ENCODE measurements around the gene RALGDS.

The RALGDS gene

DNA sequence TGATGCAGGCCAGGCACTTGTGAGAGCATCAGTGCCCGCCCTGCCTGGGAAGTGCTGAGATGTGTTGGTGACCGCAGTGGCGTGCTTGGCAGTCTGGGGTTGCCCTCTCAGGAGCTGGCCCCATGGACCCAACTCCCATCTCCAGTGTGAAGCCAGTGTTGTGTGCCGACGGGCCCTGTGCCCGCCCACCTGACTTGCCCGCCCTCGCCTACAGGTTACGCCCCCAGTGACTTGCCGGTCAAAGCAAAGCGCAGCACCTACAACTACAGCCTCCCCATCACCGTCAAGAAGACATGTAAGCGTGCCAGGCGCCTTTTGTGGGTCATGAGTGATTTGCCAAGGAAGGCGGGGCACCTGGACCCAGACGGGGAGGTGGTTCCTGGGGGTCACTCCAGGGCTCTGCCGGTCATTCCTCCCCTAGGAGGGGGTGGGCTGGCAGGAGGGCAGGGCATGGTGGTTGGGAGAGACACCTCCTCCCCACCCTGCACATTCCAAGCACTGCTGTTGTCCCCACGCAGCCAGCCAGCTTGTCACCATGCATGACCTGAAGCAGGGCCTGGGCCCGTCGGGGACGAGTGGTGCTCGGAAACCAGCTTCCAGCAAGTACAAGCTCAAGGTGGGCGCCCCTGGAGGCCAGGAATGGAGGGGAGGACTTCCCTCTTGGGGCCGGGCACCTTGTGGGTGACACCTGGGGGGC, 66.7 kb downstream of the RALGDS start:
- TF ChIP-seq, protein P1, sequence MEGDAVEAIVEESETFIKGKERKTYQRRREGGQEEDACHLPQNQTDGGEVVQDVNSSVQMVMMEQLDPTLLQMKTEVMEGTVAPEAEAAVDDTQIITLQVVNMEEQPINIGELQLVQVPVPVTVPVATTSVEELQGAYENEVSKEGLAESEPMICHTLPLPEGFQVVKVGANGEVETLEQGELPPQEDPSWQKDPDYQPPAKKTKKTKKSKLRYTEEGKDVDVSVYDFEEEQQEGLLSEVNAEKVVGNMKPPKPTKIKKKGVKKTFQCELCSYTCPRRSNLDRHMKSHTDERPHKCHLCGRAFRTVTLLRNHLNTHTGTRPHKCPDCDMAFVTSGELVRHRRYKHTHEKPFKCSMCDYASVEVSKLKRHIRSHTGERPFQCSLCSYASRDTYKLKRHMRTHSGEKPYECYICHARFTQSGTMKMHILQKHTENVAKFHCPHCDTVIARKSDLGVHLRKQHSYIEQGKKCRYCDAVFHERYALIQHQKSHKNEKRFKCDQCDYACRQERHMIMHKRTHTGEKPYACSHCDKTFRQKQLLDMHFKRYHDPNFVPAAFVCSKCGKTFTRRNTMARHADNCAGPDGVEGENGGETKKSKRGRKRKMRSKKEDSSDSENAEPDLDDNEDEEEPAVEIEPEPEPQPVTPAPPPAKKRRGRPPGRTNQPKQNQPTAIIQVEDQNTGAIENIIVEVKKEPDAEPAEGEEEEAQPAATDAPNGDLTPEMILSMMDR (IDR thresholded peaks at IDR 0.05; ENCODE audit: low read depth, low read length), result no peak

DNA sequence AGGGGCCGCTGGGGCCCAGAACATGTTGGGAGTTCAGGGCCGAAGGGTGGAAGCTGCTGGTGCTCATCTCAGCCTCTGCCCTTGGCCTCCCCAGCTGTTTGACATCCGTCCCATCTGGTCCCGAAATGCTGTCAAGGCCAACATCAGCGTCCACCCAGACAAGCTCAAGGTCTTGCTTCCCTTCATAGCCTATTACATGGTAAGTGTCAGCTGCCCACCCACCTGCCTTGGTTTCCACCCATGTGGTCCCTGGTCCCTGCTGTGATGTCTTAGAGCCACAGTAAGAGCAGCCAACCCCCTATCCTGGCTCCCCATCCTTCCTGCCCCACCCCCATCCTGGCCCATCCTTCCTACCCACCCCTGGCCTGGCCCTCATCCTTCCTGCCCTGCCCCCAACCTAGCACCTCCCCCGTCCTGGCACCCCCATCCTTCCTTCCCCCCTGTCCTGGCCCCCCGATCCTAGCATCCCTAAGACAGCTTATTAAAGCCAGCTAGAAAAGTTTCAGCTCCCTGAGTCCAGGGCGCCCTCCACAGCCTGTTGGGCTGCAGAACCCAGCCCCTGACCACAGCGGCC, 69.0 kb downstream of the RALGDS start:
- TF ChIP-seq, protein P1 (IDR thresholded peaks at IDR 0.05; ENCODE audit: low read depth, low read length), result no peak
- no peak for DNase-seq (ENCODE audit: extremely low read depth, low read depth)

More for the DNA sequence above, 66.7 kb downstream of the RALGDS start:
- no peak for DNase-seq (ENCODE audit: extremely low read depth, low read depth)

DNA sequence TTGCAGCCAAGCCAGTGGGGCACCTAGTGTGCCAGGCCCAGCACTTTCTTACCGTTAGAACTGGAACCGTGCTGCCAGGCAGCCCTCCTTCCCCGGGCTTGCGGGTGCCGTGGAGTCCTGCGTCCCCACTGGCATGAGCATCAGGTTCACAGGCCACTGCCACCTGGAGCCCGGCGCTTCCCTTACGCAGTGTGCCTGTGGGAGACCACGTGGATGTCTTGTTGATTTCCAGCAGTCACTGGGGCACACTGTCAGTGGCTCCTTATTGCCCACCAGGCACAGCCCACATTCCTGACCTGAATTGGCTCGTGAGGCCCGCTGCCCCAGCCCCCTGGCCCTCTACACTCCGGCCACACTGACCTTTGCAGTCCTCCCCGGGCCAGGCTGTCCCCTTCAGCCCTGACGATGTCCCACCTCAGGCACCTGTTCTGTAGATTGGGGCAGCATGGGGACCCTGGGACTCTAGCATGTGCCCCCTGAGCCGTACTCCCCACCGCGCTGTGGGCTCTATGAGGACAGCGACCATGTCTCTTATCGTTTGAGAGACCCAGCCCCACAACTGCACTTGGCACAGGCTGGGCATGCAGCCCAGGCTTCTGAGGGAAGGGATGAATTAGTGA, 69.6 kb downstream of the RALGDS start:
- no peak for DNase-seq (ENCODE audit: extremely low read depth, low read depth)
- TF ChIP-seq, protein P1 (IDR thresholded peaks at IDR 0.05; ENCODE audit: low read depth, low read length), result no peak

DNA sequence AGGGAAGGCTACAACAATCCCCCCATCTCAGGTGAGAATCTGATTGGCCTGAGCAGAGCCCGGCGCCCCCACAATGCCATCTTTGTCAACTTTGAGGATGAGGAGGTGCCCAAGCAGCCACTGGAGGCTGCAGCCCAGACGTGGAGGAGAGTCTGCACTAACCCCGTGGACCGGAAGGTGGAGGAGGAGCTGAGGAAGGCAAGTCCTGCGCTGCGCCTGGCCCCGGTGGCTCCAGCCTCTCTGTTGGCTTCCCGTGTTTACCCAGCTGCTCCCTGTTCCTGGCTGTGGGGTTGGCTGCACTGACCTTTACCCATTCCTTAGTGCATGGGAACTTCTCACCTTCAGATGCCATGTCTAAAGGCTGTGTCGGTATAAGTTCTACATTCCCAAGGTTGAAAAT, 70.3 kb downstream of the RALGDS start:
- DNase-seq (ENCODE audit: extremely low read depth, low read depth), result no peak
- TF ChIP-seq, protein P1 (IDR thresholded peaks at IDR 0.05; ENCODE audit: low read depth, low read length), result no peak

DNA sequence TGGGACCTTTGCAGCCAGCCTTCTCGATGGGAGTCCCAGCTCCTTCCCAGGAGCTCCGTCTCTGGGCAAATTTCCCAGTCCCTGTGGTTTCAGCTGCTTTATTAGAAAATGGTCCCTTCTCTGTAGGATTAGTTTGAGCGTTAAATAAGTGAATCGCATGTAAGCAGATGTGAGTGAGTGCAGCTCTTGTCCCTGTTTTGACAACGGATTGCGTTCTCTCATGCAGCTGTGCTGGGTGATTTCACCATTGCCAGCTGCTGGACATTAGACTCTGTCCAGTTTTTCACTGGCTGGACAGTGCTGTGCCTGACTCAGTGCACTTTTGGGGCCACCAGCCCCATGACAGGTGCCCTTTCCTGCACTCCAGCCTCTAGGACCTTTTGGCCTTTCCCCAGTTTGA, 70.9 kb downstream of the RALGDS start:
- no peak for DNase-seq (ENCODE audit: extremely low read depth, low read depth)
- TF ChIP-seq, protein P1 (IDR thresholded peaks at IDR 0.05; ENCODE audit: low read depth, low read length), result no peak

DNA sequence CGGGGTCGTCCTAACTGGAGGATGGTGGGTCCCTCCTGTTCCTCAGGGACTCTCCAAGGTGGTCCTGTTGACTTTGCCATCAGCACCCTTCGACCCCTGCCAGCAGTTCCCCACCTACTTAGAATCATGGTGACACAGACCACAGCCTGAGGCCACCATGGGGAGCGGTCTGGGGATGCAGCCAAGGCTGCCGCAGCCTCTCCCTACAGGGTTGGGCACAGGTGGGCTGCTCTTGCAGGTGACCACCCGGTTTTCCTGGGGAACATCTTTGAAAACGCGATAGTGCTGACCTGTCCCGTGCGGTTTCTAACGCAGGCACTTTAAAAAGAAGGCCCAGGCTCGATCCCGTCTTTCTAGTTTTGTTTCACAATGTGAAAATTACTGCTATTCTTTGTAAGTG, 72.0 kb downstream of the RALGDS start:
- DNase-seq (ENCODE audit: extremely low read depth, low read depth), result no peak
- TF ChIP-seq, protein P1 (IDR thresholded peaks at IDR 0.05; ENCODE audit: low read depth, low read length), result no peak

DNA sequence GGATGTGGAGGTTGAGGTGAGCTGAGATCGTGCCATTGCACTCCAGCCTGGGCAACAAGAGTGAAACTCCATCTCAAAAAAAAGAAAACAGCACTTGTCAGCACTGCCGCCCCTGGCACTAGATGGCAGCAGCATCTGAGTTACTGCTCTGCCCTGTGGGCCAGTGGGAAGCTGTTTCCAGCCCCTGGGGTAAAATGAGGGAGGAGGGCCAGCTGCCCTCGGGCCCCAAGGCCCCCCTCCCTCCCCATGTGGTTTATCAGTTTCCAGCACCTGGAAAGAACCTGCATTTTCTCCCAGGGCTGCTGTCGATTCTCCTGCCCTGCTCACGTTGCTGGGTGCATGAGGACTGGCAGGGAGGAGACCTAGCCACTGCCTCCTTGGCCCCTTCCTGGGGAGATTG, 72.4 kb downstream of the RALGDS start:
- no peak for DNase-seq (ENCODE audit: extremely low read depth, low read depth)

More for the DNA sequence above, 72.4 kb downstream of the RALGDS start:
- TF ChIP-seq, protein P1 (IDR thresholded peaks at IDR 0.05; ENCODE audit: low read depth, low read length), result peak; percentile 49
